Endothelial cell of umbilical vein (primary cell): ENCODE results near the gene C17orf100.

ENCODE experiments used
- CTCF ChIP-seq, 2 donors: IDR thresholded peaks; 1 replicate in 1 of 2; 2 replicates in 1 of 2; pipeline ENCODE4 v1.5.1; 2011; ENCODE audit warnings: low read length in 2 of 2, mild to moderate bottlenecking in 2 of 2, moderate library complexity in 2 of 2, control low read depth in 1 of 2, inconsistent platforms in 1 of 2, low read depth in 1 of 2; ENCODE audit not compliant: insufficient read depth in 1 of 2; ENCODE audit errors: extremely low read depth in 1 of 2
- EZH2 ChIP-seq: IDR thresholded peaks from 2 replicates; pipeline ENCODE4 v1.6.1; 2012; ENCODE audit warnings: borderline replicate concordance, low read depth, mild to moderate bottlenecking, moderate library complexity, low read length, inconsistent platforms; ENCODE audit not compliant: severe bottlenecking
- GATA2 ChIP-seq: IDR thresholded peaks from 2 replicates; pipeline ENCODE4 v1.7.0; 2011; ENCODE audit warnings: low read depth, mild to moderate bottlenecking, moderate library complexity, mixed read lengths, low read length; ENCODE audit not compliant: insufficient read length, insufficient read depth
- JUN ChIP-seq: IDR thresholded peaks from 2 replicates; pipeline ENCODE4 v1.6.1; 2011; ENCODE audit warnings: borderline replicate concordance, low read depth; ENCODE audit not compliant: insufficient read length, insufficient read depth
- MAX ChIP-seq: IDR thresholded peaks from 2 replicates; pipeline ENCODE4 v1.6.1; 2011; ENCODE audit not compliant: insufficient read depth, insufficient read length
- POLR2A ChIP-seq: IDR thresholded peaks from 2 replicates; pipeline ENCODE4 v1.6.1; 2012; ENCODE audit warnings: low read depth, mild to moderate bottlenecking, control low read depth, low read length
- POLR2AphosphoS5 ChIP-seq: IDR thresholded peaks from 2 replicates; pipeline ENCODE4 v1.6.1; 2012; ENCODE audit warnings: low read depth, mild to moderate bottlenecking, control low read depth, low read length, moderate library complexity; ENCODE audit not compliant: insufficient read depth

- TF ChIP-seq POLR2A (no peak), CTCF (IDR thresholded peaks at IDR 0.05; ENCODE audit: extremely low read depth in 1 of 2, insufficient read depth in 1 of 2, low read depth in 1 of 2, low read length in 2 of 2) (no peak), MAX (no peak), POLR2AphosphoS5 (no peak), GATA2 (no peak), JUN (no peak), EZH2 (no peak)
Observed at GRCh38 chr17:6668727-6669425, 17.3 kb downstream of the C17orf100 start.
